ENCODE data around the gene FOXJ3. TPM values are rescaled to one million over a fixed set of nuclear protein-coding genes. Genes with fewer than 3 reads are reported as not detected.

FOXJ3 gene
- total and polyA plus RNA-seq, 2 donors from 2014 or later = 11.8 to 45.5 TPM

- FAIRE-seq (no peak), DNase-seq (no peak)
- H3K27ac ChIP-seq (ENCODE audit: low read depth in 2 of 2, low read length in 2 of 2) = no peak overlapping the region
- no peak overlapping the region for H3K4me3 ChIP-seq (ENCODE audit: low read length in 3 of 3)
- no peak overlapping the region for H3K9ac ChIP-seq (ENCODE audit: low read length in 3 of 3)
- H3K9me3 ChIP-seq (ENCODE audit: control insufficient read depth in 2 of 3, insufficient read depth in 1 of 3, low read length in 3 of 3) = no peaks in the 10 kb centered on the region
- peaks cover 0 to 23% (median 6%) of the 10 kb centered on the region in 3 donors for H3K36me3 ChIP-seq (ENCODE audit: control insufficient read depth in 2 of 3, insufficient read depth in 3 of 3, low read length in 3 of 3)
- no peaks in the 10 kb centered on the region for H3K27me3 ChIP-seq (ENCODE audit: control insufficient read depth, insufficient read depth, low read length)
- no peak for TF ChIP-seq CTCF (IDR thresholded peaks at IDR 0.05; ENCODE audit: borderline replicate concordance, extremely low read depth, insufficient read depth)
- no peaks in the 10 kb centered on the region for H3K4me1 ChIP-seq (ENCODE audit: control insufficient read depth in 2 of 3, insufficient read depth in 2 of 3, low read depth in 1 of 3, low read length in 3 of 3)
- intact Hi-C loops (cut with DNase I) = no loop called here
Measured at GRCh38 chr1:42201986-42202385, 133.0 kb downstream of the FOXJ3 start.

DNA sequence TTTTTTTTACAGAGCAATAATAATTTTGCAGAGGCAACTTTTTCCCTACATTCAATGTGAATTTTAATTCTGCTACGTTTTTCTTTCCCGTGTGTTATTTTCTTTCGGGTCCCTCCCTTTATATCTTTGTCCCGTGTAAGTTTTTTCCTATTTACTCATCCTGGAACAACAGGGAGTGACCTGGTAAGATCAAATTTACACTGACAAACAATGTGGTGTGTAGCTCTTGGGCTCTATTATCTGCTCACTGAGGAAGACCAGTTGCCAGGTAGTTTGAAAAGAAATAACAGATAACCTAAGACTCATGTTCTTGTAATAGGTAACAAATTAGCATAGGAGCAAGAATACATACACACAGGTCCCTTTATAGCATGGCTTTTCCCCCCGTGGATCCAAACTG is 136.8 kb downstream of the FOXJ3 start:
- no peaks in the 10 kb centered on the region for H3K27me3 ChIP-seq (ENCODE audit: control insufficient read depth, insufficient read depth, low read length)
- no peak for FAIRE-seq
- intact Hi-C loops (cut with DNase I) = no loop called here

DNA sequence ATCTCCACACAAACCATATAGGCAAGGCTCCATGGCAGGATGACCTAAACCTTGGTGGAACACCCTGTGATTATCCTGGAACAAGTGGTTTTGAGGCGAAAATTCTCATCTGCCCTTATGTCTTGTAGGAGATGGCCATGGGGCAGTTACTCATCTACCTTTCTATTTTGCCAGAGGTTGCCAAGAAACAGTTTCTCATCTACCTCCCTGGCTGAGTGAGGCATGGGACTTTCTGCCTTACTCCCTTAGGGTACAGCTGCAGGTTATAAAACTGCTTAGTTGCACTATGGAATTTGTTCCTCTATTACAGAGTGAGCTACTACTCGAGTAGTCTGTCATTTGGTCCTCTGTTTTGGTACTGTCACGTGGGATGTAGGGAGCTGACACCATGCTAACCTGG is 139.2 kb downstream of the FOXJ3 start:
- no peak for TF ChIP-seq CTCF (IDR thresholded peaks at IDR 0.05; ENCODE audit: borderline replicate concordance, extremely low read depth, insufficient read depth)
- DNase-seq (no peak), FAIRE-seq (no peak)
- no peaks in the 10 kb centered on the region for H3K9me3 ChIP-seq (ENCODE audit: control insufficient read depth in 2 of 3, insufficient read depth in 1 of 3, low read length in 3 of 3)
- no peak overlapping the region for H3K27ac ChIP-seq (ENCODE audit: low read depth in 2 of 2, low read length in 2 of 2)
- no peak overlapping the region for H3K4me3 ChIP-seq (ENCODE audit: low read length in 3 of 3)
- intact Hi-C loops (cut with DNase I) = no loop called here
- peaks cover 7 to 22% (median 9%) of the 10 kb centered on the region in 3 donors for H3K36me3 ChIP-seq (ENCODE audit: control insufficient read depth in 2 of 3, insufficient read depth in 3 of 3, low read length in 3 of 3)
- no peak overlapping the region for H3K9ac ChIP-seq (ENCODE audit: low read length in 3 of 3)
- H3K4me1 ChIP-seq (ENCODE audit: control insufficient read depth in 2 of 3, insufficient read depth in 2 of 3, low read depth in 1 of 3, low read length in 3 of 3) = peaks cover 0 to 2% (median 0%) of the 10 kb centered on the region in 3 donors
- no peaks in the 10 kb centered on the region for H3K27me3 ChIP-seq (ENCODE audit: control insufficient read depth, insufficient read depth, low read length)

More for the DNA sequence above, 136.8 kb downstream of the FOXJ3 start:
- DNase-seq = no peak
- Histone ChIP-seq H3K4me3 (ENCODE audit: low read length in 3 of 3) (no peak overlapping the region), H3K4me1 (ENCODE audit: control insufficient read depth in 2 of 3, insufficient read depth in 2 of 3, low read depth in 1 of 3, low read length in 3 of 3) (peaks cover 0 to 2% (median 0%) of the 10 kb centered on the region in 3 donors), H3K27ac (ENCODE audit: low read depth in 2 of 2, low read length in 2 of 2) (no peak overlapping the region), H3K36me3 (ENCODE audit: control insufficient read depth in 2 of 3, insufficient read depth in 3 of 3, low read length in 3 of 3) (peaks cover 0 to 16% (median 9%) of the 10 kb centered on the region in 3 donors), H3K9ac (ENCODE audit: low read length in 3 of 3) (no peak overlapping the region), H3K9me3 (ENCODE audit: control insufficient read depth in 2 of 3, insufficient read depth in 1 of 3, low read length in 3 of 3) (no peaks in the 10 kb centered on the region)
- TF ChIP-seq CTCF (IDR thresholded peaks at IDR 0.05; ENCODE audit: borderline replicate concordance, extremely low read depth, insufficient read depth) = no peak

- Histone ChIP-seq H3K9ac (ENCODE audit: low read length in 3 of 3) (no peak overlapping the region), H3K27me3 (ENCODE audit: control insufficient read depth, insufficient read depth, low read length) (no peaks in the 10 kb centered on the region), H3K36me3 (ENCODE audit: control insufficient read depth in 2 of 3, insufficient read depth in 3 of 3, low read length in 3 of 3) (peaks cover 6 to 17% (median 9%) of the 10 kb centered on the region in 3 donors), H3K27ac (ENCODE audit: low read depth in 2 of 2, low read length in 2 of 2) (no peak overlapping the region), H3K9me3 (ENCODE audit: control insufficient read depth in 2 of 3, insufficient read depth in 1 of 3, low read length in 3 of 3) (no peaks in the 10 kb centered on the region), H3K4me3 (ENCODE audit: low read length in 3 of 3) (no peak overlapping the region), H3K4me1 (ENCODE audit: control insufficient read depth in 2 of 3, insufficient read depth in 2 of 3, low read depth in 1 of 3, low read length in 3 of 3) (peaks cover 0 to 2% (median 0%) of the 10 kb centered on the region in 3 donors)
- FAIRE-seq = no peak
- TF ChIP-seq CTCF (IDR thresholded peaks at IDR 0.05; ENCODE audit: borderline replicate concordance, extremely low read depth, insufficient read depth) = no peak
- intact Hi-C loops (cut with DNase I) = no loop called here
- no peak for DNase-seq
Measured at GRCh38 chr1:42192106-42192505, 142.9 kb downstream of the FOXJ3 start.
